GM23338 (cell line): ENCODE results near the gene SEMA4D. TPM values are rescaled to one million over a fixed set of nuclear protein-coding genes. Genes with fewer than 3 reads are reported as not detected.

ENCODE experiments used
- ATAC-seq: fragments of 200-7000 bp; cut with Tn5 transposase; 3 replicates; pipeline ENCODE4 v1.9.1; 2020
- DNase-seq: peaks from one replicate; pipeline ENCODE4 v3.0.0-alpha.2; 2015; ENCODE audit warnings: low spot score
- H2AFZ ChIP-seq: fragments of 200-600 bp; sonication (generic); 2 replicates; pipeline ENCODE4 v1.8.0; 2016; ENCODE audit warnings: antibody characterized with exemption, mild to moderate bottlenecking, moderate library complexity
- H3F3A ChIP-seq: fragments of 200-600 bp; sonication (generic); replicated peaks from 2 replicates; pipeline ENCODE4 v1.8.0; 2017; ENCODE audit warnings: antibody characterized with exemption, mixed run types, low read depth
- H3K27ac ChIP-seq: fragments of 200-600 bp; sonication (generic); 2 replicates; pipeline ENCODE4 v1.6.1; 2016; ENCODE audit warnings: low read depth
- H3K27me3 ChIP-seq: fragments of 200-600 bp; sonication (generic); 2 replicates; pipeline ENCODE4 v1.8.0; 2016; ENCODE audit warnings: mild to moderate bottlenecking, mixed run types, moderate library complexity; ENCODE audit not compliant: insufficient read depth
- H3K36me3 ChIP-seq: fragments of 200-600 bp; sonication (generic); 2 replicates; pipeline ENCODE4 v1.8.0; 2016; ENCODE audit warnings: mild to moderate bottlenecking; ENCODE audit not compliant: insufficient read depth
- H3K4me1 ChIP-seq: fragments of 200-600 bp; sonication (generic); 2 replicates; pipeline ENCODE4 v1.8.0; 2016; ENCODE audit warnings: mild to moderate bottlenecking, moderate library complexity; ENCODE audit not compliant: insufficient read depth
- H3K4me2 ChIP-seq: fragments of 200-600 bp; sonication (generic); 2 replicates; pipeline ENCODE4 v1.7.1; 2017; ENCODE audit warnings: mixed run types
- H3K4me3 ChIP-seq: fragments of 200-600 bp; sonication (generic); 2 replicates; pipeline ENCODE4 v1.6.1; 2016; ENCODE audit warnings: mixed run types
- H3K79me2 ChIP-seq: fragments of 200-600 bp; sonication (generic); replicated peaks from 2 replicates; pipeline ENCODE4 v1.8.0; 2017; ENCODE audit warnings: mild to moderate bottlenecking; ENCODE audit not compliant: insufficient read depth
- H3K9me2 ChIP-seq: fragments of 200-600 bp; sonication (generic); 2 replicates; pipeline ENCODE4 v1.8.0; 2017; ENCODE audit not compliant: insufficient read depth
- H4K20me1 ChIP-seq: fragments of 200-600 bp; sonication (generic); replicated peaks from 2 replicates; pipeline ENCODE4 v1.8.0; 2017; ENCODE audit warnings: mild to moderate bottlenecking; ENCODE audit not compliant: insufficient read depth
- H3K27ac Mint-ChIP-seq: 2 replicates; pipeline ENCODE4 v1.8.0; 2020; ENCODE audit warnings: inconsistent platforms, mild to moderate bottlenecking, moderate library complexity, mixed read lengths
- H3K27me3 Mint-ChIP-seq: 3 replicates; pipeline ENCODE4 v1.8.0; 2022; ENCODE audit warnings: low read depth, mild to moderate bottlenecking, moderate library complexity, mixed read lengths, inconsistent platforms; ENCODE audit not compliant: insufficient read depth, poor library complexity
- H3K36me3 Mint-ChIP-seq: 3 replicates; pipeline ENCODE4 v1.8.0; 2021; ENCODE audit warnings: low read depth, mild to moderate bottlenecking, inconsistent platforms, moderate library complexity, mixed read lengths
- H3K4me1 Mint-ChIP-seq: 3 replicates; pipeline ENCODE4 v1.8.0; 2020; ENCODE audit warnings: mild to moderate bottlenecking, inconsistent platforms, mixed read lengths
- H3K4me3 Mint-ChIP-seq: 3 replicates; pipeline ENCODE4 v1.8.0; 2021; ENCODE audit warnings: moderate library complexity, mild to moderate bottlenecking, inconsistent platforms, mixed read lengths
- H3K9me3 Mint-ChIP-seq: 3 replicates; pipeline ENCODE4 v1.8.0; 2020; ENCODE audit warnings: moderate library complexity, mild to moderate bottlenecking, inconsistent platforms, mixed read lengths
- CREB1 ChIP-seq: fragments of 250-450 bp; sonication (Bioruptor Pico); IDR thresholded peaks from 2 replicates; pipeline ENCODE4 v1.5.0; 2020; ENCODE audit warnings: low read depth, mild to moderate bottlenecking, moderate library complexity
- CTCF ChIP-seq, 2 experiments: fragments of 200-600 bp in 1 of 2; sonication (generic) in 1 of 2; conservative IDR thresholded peaks; 2 replicates each; pipeline versions ENCODE4 v1.5.1 to v1.6.1; 2016 to 2017; ENCODE audit warnings: antibody characterized with exemption in 2 of 2, low read depth in 2 of 2, mild to moderate bottlenecking in 2 of 2, moderate library complexity in 1 of 2
- EZH2 ChIP-seq: fragments of 200-600 bp; sonication (generic); IDR thresholded peaks from one replicate; pipeline ENCODE4 v1.8.0; 2017; ENCODE audit warnings: antibody characterized with exemption, mild to moderate bottlenecking, low read depth; ENCODE audit not compliant: unreplicated experiment
- JUNB ChIP-seq: IDR thresholded peaks from one replicate; pipeline ENCODE4 v1.6.1; 2016; ENCODE audit warnings: antibody characterized with exemption; ENCODE audit not compliant: unreplicated experiment
- NANOG ChIP-seq: IDR thresholded peaks from 2 replicates; pipeline ENCODE4 v1.6.1; 2016; ENCODE audit warnings: antibody characterized with exemption, borderline replicate concordance
- ZNF114 ChIP-seq: fragments of 250-450 bp; sonication (Bioruptor Pico); IDR thresholded peaks from 2 replicates; pipeline ENCODE4 v1.5.0; 2020; ENCODE audit warnings: mild to moderate bottlenecking, moderate library complexity
- ZNF331 ChIP-seq: fragments of 250-450 bp; sonication (Bioruptor Pico); IDR thresholded peaks from 2 replicates; pipeline ENCODE4 v1.5.0; 2020; ENCODE audit warnings: low read depth, mild to moderate bottlenecking, moderate library complexity
- ZNF462 ChIP-seq: fragments of 250-450 bp; sonication (Bioruptor Pico); IDR thresholded peaks from 2 replicates; pipeline ENCODE4 v1.5.0; 2020; ENCODE audit warnings: mild to moderate bottlenecking, moderate library complexity
- polyA plus RNA-seq: library from polyadenylated mRNA; unstranded; fragments of >200 nt; fragmentation: Nextera tagmentation; extraction: Ambion mirVana; gene quantifications from 2 replicates; pipeline ENCODE4 v1.2.1, GENCODE V29; 2016
- total RNA-seq: library from RNA; depleted of rRNA; stranded (reverse); fragments of >200 nt; shearing (Covaris generic); gene quantifications from 2 replicates; pipeline ENCODE4 v1.2.3, GENCODE V29; 2014

SEMA4D gene
- total and polyA plus RNA-seq, 2 experiments from 2014 or later: 19.3 to 63.0 TPM

GRCh38 chr9:89444274-89444673 lies 53.6 kb downstream of the SEMA4D start:
- H3K36me3 ChIP-seq: no peaks in the 10 kb centered on the region; the same call in 1 of the 2 replicates
- peaks cover 3% of the 10 kb centered on the region; the same call in 1 of the 2 replicates for H4K20me1 ChIP-seq
- no peak overlapping the region for H2AFZ ChIP-seq
- ATAC-seq (no peak), DNase-seq (no peak)
- H3K4me3 Mint-ChIP-seq: no peak overlapping the region
- H3K4me1 ChIP-seq: no peaks in the 10 kb centered on the region
- no peak overlapping the region for H3K4me3 ChIP-seq
- no peaks in the 10 kb centered on the region for H3K9me2 ChIP-seq
- no peak overlapping the region for H3K4me2 ChIP-seq
- no peak for TF ChIP-seq CREB1 (CRISPR knock-in tag)
- no peak for TF ChIP-seq CTCF (conservative IDR thresholded peaks at IDR 0.05; ENCODE audit: low read depth in 2 of 2)
- TF ChIP-seq EZH2: no peak
- TF ChIP-seq ZNF331 (CRISPR knock-in tag): no peak
- no peak for TF ChIP-seq ZNF114 (CRISPR knock-in tag)
- TF ChIP-seq NANOG: no peak
- TF ChIP-seq ZNF462 (CRISPR knock-in tag): no peak
- no peak for TF ChIP-seq JUNB
- no peaks in the 10 kb centered on the region for H3K9me3 Mint-ChIP-seq
- H3F3A ChIP-seq: no peaks in the 10 kb centered on the region
- peaks cover 68% of the 10 kb centered on the region for H3K79me2 ChIP-seq
- H3K27me3 Mint-ChIP-seq: peaks cover 6% of the 10 kb centered on the region
- no peaks in the 10 kb centered on the region for H3K27me3 ChIP-seq
- peaks cover 43% of the 10 kb centered on the region for H3K4me1 Mint-ChIP-seq
- peaks cover 8% of the 10 kb centered on the region; the same call in 2 of the 3 replicates for H3K36me3 Mint-ChIP-seq
- no peak overlapping the region for H3K27ac ChIP-seq
- H3K27ac Mint-ChIP-seq: no peak overlapping the region
